Measurements from ENCODE around the gene GORASP2.

GRCh38 chr2:171004363-171004762 lies 75.3 kb downstream of the GORASP2 start:
- TF ChIP-seq RFX5 (IDR thresholded peaks at IDR 0.05; ENCODE audit: low read depth, low read length) (no peak), CEBPB (IDR thresholded peaks at IDR 0.05; ENCODE audit: low read depth, low read length) (no peak)
- TF ChIP-seq, protein P1, sequence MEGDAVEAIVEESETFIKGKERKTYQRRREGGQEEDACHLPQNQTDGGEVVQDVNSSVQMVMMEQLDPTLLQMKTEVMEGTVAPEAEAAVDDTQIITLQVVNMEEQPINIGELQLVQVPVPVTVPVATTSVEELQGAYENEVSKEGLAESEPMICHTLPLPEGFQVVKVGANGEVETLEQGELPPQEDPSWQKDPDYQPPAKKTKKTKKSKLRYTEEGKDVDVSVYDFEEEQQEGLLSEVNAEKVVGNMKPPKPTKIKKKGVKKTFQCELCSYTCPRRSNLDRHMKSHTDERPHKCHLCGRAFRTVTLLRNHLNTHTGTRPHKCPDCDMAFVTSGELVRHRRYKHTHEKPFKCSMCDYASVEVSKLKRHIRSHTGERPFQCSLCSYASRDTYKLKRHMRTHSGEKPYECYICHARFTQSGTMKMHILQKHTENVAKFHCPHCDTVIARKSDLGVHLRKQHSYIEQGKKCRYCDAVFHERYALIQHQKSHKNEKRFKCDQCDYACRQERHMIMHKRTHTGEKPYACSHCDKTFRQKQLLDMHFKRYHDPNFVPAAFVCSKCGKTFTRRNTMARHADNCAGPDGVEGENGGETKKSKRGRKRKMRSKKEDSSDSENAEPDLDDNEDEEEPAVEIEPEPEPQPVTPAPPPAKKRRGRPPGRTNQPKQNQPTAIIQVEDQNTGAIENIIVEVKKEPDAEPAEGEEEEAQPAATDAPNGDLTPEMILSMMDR (conservative IDR thresholded peaks at IDR 0.05; ENCODE audit: low read depth, low read length) = no peak
